Hematopoietic multipotent progenitor cell treated with erythropoietin and hydrocortisone succinate and interleukin-3 and kit ligand, for 6 days (in vitro differentiated cells): Measurements from ENCODE around the gene ADIRF.
"Not testable (repeated sequence)": the region's sequence is repeated elsewhere in the genome, so short reads cannot be mapped to it uniquely, and the experiment has no call there.

ENCODE experiments used
- DNase-seq: peaks from one replicate; pipeline ENCODE4 v3.0.0-alpha.2; 2015

Gene ADIRF

DNA sequence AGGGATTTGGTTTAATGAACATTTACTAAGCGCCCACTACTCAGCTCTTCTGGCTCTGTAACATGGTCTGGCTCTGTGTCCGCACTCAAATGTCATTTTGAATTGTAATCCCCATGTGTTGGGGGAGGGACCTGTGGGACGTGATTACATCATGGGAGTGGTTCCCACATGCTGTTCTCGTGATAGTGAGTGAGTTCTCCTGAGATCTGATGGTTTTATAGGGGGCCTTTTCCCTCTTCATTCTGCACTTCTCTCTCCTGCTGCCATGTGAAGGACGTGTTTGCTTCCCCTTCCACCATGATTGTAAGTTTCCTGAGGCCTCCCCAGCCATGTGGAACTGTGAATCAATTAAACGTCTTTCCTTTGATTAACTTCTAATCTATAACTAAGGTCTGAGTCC, 12.7 kb downstream of the ADIRF start:
- not testable (repeated sequence) for DNase-seq

GRCh38 chr10:86981716-86982115, 13.4 kb downstream of the ADIRF start:
- DNase-seq: no peak

DNA sequence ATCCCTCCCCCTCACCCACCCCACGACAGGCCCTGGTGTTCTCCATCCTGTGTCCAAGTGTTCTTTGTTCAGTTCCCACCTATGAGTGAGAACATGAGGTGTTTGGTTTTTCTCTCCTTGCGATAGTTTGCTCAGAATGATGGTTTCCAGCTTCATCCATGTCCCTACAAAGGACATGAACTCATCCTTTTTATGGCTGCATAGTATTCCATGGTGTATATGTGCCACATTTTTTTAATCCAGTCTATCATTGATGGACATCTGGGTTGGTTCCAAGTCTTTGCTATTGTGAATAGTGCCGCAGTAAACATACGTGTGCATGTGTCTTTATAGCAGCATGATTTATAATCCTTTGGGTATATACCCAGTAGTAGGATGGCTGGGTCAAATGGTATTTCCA, 16.2 kb downstream of the ADIRF start:
- DNase-seq: not testable (repeated sequence)

DNA sequence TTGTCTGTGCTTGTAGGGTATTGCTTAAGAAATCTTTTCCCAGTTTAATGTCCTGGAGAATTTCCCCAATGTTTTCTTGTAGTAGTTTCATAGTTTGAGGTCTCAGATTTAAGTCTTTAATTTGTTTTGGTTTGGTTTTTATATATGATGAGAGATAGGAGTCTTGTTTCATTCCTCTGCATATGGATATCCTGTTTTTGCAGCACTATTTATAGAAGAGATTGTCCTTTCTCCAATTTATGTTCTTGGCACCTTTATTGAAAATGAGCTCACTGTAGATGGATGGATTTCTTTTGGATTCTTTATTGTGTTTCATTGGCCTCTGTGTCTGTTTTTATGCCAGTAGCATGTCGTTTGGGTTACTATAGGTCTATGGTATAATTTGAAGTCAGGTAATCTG, 20.2 kb downstream of the ADIRF start:
- no peak for DNase-seq

DNA sequence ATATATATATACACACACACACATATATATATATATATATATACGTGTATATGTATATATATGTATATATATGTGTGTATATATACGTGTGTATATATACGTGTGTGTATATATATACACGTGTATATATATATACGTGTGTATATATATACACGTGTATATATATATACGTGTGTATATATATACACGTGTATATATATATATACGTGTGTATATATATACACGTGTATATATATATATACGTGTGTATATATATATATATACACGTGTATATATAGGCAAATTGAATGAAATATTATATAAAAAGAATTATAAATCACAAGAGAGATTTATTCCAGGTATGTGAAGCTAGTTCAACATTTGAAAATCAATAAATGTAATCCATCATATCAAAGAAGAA, 23.1 kb downstream of the ADIRF start:
- DNase-seq: not testable (repeated sequence)

GRCh38 chr10:86992456-86992855, 24.2 kb downstream of the ADIRF start:
- no peak for DNase-seq

DNA sequence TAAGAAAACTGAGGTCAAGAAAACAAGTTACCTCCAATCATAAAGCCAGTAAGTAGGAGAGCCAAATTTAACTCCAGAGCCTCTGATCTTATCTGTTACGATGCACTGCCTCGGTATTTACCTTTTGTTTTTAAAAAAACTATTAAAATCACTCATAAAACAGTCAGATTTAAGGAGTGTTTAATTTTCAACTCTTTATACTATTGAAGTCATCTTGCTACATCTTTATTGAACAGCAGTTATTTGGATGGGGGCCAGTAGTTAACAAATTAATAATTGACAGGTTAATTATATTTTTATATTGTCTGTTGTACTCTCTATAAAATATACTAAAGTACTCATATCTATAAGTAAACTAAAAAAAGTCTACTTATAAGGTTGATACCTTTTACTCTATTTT, 24.6 kb downstream of the ADIRF start:
- DNase-seq: no peak

DNA sequence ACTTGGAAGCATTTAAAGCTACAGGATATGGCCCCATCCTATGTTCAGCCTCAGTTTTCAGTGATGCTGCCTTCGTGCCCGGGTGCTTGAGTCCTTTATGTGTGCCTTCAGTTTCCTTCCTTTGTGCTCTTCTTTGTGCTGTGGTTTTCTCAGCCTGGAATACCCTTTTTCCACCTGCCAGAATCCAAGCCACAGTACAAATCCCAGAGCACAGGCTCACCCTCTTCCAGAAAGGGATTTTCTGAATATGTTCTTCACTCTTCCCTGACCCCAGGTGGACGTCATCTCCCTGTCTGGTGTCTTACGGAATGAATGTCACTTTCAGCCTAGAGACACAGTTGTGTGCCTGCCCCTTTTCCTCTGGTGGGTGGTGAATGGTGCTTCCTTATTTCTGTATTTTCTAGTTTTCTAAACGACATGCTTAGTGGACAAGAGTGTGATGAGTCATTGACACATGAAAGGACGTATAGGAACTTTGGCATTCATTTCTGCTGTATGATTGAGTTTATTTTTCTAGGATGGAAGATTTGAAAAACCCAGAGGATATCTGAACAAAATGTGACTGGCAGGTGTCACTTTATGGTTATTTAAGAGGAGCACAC, 31.6 kb downstream of the ADIRF start:
- not testable (repeated sequence) for DNase-seq

DNA sequence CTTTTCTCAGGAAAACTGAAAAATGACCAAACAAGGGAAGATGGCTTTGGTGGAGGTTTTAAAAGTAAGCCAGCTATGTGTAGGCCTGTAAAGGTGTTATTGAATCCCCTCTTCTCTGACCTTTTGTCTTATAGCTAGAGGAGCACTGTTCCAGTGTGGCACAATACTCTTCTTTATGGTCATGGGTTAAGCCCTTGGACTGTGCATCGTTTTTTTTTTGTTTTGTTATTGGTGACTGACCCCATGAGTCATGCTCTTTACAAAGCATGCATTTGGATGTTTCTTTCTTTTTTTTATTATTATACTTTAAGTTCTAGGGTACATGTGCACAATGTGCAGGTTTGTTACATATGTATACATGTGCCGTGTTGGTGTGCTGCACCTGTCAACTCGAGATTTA, 32.2 kb downstream of the ADIRF start:
- no peak for DNase-seq

DNA sequence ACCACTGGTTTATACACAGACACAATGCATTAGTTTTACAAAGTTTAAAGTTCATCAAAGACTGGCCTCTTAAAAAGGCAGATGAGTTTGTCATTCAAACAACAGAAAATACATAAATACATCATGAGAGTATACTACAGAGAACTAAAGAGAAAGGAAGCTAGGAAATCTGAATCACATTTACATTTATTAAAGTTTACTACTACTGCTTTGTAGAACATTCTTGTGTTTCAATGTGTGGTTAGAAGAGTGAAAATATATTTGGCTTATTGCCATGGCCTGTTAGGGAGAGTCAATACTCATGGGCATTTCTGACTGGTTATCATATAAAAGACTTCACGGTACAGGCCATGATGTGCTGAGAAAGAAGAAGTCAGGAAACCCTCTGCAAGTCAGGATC, 38.8 kb downstream of the ADIRF start:
- not testable (repeated sequence) for DNase-seq

- DNase-seq: not testable (repeated sequence)
These were observed 39.4 kb downstream of the ADIRF start for GRCh38 chr10:87007674-87008073.

DNA sequence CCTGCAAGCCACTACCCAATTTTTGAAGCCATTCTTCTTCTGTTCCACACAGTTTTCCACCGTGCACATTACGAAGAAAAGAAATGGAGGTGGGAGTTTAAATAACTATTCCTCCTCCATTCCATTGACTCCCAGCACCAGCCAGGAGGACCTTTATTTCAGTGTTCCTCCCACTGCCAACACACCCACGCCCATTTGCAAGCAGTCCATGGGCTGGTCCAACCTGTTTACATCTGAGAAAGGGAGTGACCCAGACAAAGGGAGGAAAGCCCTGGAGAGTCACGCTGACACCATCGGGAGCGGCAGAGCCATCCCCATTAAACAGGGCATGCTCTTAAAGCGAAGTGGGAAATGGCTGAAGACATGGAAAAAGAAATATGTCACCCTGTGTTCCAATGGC, 40.0 kb downstream of the ADIRF start:
- not testable (repeated sequence) for DNase-seq

DNA sequence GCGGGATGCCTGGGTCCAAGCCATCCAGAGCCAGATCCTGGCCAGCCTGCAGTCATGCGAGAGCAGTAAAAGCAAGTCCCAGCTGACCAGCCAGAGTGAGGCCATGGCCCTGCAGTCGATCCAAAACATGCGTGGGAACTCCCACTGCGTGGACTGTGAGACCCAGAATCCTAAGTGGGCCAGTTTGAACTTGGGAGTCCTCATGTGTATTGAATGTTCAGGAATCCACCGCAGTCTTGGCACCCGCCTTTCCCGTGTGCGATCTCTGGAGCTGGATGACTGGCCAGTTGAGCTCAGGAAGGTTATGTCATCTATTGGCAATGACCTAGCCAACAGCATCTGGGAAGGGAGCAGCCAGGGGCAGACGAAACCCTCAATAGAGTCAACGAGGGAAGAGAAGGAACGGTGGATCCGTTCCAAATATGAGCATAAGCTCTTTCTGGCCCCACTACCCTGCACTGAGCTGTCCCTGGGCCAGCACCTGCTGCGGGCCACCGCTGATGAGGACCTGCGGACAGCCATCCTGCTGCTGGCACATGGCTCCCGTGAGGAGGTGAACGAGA, 40.9 kb downstream of the ADIRF start:
- not testable (repeated sequence) for DNase-seq

- not testable (repeated sequence) for DNase-seq
These were observed 45.2 kb downstream of the ADIRF start for GRCh38 chr10:87013528-87013927.

DNA sequence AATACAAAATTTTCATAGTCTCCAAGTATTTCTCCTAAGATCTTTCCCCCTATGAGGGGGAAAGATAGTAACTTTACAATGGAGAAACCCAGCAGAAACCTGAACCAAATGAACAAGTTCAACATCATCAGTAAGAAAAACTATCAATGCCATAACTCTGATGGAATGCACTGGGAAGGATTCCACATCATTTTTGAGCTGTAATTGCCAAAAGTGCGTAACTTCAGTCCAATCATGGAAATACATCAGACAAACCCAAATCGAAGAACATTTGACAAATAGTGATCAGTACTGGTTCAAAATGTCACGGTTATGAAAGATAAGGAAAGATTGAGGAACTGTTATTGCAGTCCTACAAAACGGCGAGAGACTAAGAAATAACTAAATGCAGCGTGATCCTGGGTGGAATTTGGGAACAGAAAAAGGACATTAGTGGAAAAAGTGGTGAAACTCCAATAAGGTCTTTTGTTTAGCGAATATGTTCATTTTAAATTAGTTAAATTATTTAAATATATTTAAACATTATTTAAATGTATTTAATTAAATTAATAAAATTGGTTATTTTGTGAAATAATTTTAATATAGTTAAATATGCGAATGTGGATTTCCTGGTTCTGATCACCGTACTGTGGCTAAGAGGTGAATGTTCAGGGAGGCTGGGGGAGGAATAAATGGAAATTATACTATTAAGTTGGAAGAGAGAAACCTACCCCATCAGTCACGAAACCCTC, 46.9 kb downstream of the ADIRF start:
- not testable (repeated sequence) for DNase-seq

DNA sequence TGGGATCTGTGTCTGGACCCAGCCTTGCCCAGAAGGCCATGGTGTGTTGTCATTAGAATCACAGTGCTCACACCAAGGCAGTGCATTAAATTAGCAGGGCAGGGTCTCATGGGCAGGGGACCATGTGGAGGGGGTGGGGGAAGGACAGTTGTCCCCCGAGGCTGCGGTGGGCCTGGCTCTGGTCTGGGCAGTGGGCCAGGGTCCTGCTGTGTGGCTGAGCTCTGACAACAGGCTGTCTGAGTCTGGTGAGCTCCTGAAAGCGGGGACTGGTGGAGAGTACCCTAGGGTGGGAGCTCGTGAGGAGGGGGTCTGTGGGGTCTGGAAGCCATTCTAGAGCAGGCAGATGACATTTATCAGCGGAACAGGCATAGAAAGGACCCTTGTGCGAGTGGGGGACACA, 49.8 kb downstream of the ADIRF start:
- not testable (repeated sequence) for DNase-seq

GRCh38 chr10:87019066-87019465, 50.8 kb downstream of the ADIRF start:
- DNase-seq: not testable (repeated sequence)

DNA sequence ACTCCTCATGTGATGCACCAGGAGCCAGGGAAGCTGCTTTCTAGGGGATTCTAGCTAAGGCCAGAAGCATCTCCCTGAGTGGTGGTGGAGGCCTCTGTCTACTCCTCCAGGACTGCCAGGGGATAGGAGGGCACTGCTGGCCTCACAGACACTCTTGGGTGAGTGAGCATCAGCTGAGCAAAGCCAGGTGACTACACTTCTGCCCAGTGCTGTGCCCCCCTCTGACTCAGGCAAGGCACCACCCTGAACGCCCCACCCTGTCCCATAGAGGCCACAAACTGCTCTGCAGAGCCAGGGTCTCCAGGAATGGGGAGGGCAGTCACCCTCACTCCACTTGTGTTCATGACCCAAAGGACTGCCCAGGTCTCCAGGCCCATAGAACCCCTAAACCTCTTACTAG, 51.2 kb downstream of the ADIRF start:
- DNase-seq: not testable (repeated sequence)

DNA sequence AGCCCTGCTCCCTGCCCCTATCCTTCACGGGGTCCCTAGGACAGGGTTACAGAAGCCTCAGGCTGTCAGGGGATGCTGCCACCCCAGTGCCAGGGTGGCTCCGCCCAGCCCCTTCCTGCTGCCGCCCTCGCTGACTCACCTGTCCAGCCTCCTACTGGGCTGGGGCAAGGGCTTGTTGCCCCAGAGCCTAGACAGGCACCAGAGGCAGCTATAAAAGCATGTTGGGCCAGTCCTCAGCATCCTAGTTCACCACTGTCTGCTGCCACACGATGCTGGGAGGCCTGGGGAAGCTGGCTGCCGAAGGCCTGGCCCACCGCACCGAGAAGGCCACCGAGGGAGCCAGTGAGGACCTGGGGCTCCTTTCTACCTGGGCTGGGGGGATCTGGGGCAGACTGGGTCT, 51.8 kb downstream of the ADIRF start, which contains the start of gene FAM25A:
TSS of gene FAM25A (plus strand) at position 239 of the 400 bp plus-strand sequence. CDS start at position 270, 31 bp downstream.
- not testable (repeated sequence) for DNase-seq
